Measurements from ENCODE around the gene CTIF.

Gene CTIF

DNA sequence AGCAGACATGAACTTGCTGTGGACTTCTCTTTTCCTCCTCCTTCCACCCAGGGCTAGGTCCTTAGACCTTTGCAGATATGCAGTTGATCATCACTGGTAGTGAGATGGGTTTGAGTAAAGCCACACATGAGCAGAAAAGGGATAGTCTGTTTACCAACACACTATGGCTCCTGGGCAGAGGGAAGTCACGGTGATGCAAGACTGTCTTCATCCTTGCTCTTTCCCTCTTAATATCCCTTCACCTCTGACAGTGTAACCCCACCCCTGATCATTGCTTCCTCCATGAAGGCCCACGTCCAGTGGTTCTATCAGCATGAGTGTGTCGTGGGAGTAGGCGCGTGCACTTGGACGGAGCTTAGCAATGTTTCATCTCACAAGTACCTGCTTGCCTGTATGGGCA, 223.2 kb downstream of the CTIF start:
- DNase-seq = no peak

DNA sequence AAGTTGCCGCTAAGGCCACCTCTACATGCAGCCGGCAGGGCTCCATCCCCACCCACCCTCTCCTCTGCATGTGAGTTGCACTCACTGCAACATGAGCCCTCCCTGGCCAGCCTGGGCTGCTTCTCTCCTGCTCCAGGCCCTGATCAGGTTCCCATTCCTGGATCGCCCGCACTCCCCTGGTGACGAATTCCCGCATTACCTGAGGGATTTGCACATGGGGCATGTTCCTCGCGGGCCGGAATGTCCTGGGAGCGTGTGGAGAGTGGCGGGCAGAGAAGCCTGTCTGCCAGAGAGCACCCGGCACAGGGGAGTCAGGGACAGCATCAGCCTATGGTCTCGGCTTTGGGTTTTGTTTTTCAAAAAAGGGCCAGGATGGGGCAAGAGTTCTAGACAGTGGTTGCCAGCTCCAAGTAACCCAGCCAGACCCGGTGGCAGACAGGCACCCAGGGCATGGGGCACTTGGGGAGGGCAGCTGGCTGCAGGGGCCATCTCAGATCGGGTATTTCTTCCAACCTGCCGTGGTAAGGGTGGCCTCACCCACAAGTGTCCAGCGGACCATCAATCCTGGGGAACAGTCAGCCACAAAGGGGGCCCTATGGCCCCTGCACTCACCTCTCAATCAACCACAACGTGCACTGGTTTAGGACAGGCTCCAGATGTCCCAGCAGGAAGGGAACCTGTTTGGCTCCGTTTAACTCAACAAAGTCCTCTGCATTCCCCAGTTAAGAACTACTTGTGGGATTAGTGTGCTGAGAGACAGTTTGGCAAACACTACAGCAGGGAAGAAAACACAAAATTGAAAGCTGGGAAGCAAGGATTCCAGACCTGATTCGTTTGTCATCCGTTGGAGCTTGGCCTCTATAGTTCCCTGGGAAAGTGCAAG, 224.2 kb downstream of the CTIF start:
- no peak for DNase-seq

DNA sequence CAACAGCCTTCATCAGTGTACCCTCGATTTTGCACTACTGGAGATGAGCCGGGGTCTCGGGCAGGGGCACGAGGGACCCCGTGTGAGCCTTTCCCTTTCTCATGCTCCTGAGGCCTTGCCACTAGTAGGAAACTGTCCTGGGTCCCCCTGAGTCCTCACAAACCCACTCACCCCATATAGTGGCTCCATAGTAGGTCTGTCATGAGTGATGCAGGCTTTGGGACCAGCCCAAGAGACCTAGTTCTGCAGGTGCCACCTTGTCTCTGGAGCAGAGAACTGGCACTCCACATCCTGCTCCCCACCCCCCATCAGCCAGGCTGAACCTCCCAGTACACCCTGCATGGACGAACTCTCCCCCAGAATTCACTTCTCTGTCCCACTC, 224.9 kb downstream of the CTIF start:
- no peak for DNase-seq

DNA sequence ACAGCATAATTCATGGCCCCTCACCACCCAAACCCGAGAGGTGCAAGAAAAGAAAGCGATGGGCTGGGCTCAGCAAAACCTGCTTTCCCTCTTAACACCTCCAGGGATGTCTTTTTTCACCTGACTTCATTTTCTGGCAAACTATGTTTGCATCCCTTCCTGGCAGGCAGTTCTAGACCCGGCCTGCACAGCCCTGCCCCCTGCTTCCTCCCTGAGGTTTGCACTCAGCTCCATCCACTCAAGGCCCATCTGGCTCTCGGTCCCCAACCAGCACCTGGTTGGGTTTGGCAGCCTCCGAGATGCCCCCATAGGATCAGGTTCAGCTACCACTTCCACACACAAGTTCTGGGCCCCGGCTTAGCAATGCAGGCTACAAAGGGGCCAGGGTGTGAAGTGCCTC, 226.2 kb downstream of the CTIF start:
- DNase-seq = no peak

DNA sequence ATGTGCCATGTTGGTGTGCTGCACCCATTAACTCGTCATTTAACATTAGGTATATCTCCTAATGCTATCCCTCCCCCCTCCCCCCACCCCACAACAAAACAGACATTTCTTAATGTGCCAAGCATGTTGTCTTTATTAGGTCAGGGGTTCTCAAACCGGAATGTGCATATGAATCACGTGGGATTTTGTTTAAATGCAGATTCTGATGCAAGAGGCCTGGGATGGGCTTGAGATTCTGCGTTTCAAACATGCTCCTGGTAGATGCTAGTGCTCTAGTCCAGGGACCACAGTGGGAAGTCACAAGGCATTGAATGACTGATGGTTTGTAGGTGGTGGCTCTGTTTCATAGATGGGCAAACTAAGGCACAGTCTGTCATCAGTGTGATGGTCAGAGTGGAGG, 227.2 kb downstream of the CTIF start:
- DNase-seq = no peak

DNA sequence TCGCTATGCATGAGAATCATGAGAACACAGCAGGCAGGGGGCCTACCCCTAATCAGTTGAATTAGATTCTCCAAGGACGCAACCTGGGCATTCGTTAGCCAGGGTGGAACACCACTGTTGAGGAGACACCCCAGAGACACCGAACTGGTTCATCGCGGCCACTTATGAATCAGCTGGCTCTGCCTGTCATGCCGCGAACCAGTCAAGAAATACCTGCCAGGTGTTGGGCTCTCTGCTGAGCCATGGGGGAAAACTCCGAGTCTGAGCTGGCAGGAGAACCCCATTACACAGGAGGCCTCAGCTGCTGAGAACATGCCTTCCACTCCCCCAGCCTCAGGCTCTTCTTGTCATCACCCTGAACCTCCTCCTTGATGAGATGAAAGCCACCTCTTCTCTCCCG, 227.7 kb downstream of the CTIF start:
- no peak for DNase-seq

DNA sequence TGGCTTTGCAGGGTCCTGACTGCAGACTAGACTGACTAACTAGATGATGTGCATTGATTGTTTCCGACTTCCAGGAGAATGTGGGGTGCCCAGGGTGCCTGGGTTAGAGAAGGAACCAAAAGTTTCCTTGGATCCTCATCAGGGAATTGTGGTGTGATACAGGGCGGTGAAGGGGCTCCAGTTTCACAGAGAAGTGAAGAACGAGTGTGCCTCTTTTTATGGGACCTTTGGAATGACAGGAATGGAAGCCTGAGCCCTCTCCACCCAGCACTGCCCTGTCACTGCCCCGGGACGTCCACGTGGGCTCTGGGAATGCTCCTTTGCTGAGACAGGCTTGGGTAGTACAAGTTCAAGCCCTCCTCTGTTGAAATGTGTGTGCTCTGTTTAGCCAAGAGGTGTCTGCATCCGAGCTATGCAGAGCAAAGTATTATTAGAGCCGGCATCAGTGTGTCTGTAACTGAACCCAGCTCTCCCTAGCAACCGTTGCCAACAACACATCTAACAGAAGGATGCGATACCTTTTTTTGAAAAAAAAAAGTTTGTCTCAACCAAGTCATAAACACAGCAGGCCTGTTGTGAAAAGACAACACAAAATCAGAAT, 228.4 kb downstream of the CTIF start:
- DNase-seq = no peak

DNA sequence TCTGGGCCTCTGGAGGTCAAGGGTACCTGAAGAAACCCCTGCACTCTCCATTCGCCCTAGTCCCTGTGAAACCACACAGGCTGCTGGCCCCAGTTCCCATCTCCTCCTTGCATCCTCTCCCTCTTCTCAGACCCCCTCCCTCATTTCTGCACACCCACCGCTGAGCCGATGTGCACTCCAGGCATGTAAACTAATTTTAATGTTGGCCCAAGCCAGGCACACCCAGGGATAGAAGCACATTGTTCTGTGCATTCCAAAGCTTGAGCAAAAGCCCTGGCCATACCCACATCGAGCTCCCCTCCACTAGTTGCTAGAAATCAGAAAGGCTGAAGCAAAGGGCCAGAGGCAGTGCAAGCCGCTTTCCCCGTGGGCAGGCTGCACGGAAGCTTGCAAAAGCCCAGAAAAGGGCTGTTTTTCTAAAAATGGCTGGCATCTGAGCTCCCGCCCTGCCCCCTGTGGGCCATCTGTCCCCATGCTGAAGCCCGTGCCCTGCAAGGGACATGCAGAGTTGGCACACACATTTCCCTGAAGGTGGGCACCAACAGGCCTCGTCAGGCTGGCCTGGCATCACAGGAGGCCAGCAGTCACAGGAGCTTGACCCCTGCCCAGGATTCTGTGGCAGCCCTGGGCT, 230.3 kb downstream of the CTIF start:
- no peak for DNase-seq

DNA sequence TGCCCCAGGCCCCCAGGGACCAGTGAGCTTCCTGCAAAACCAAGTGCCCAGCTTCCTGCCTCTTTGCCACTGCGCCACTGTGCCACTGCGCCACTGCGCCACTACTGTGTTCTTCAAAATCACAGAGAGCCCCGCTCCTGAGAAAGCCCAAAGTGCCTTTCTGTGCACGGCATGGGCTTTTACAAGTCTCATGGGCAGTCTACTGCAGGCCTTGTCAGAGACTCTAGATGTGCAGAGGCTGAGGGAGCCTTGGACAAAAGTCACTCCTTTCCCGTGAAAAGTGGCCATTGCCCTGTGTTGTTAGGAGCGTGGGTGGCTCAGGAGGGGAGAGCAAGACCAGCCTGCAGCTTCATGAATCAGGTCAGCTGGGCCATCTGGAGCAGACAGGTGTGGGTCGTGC, 231.4 kb downstream of the CTIF start:
- no peak for DNase-seq

DNA sequence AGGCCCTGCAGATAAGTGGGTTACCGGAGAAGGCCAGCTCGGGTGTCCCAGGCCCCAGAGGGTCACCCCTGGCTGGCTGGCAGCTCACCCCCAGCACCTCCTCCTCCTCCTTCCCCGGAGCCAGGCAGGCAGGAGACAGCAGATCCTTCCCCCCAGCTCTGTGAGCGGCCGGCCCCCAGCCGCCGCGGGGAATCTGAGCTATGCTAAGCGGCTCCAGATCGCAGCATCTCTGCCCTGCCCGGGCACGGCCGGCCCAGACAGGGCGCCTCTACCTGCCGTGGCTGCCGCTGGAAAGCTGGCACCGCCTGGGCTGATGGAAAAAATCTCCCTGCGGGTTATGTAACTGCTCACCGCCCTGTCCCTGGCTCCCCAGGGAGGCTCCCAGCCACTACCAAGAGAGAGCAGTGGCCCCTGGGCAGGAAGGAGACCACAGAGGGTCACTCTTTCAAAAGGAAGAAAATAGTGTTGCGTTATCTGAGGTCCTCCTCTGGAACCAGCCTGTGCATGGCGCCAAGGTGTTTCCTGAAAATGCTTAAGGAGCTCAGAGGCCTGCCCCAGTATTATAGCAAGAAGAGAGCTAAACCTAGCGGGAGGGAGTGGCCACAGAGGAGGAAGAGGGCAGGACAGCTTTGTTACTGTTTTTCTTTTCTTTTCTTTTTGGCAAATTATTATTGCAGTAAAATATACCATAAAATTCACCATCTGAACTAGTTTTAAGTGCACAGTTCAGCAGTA, 233.0 kb downstream of the CTIF start:
- no peak for DNase-seq

DNA sequence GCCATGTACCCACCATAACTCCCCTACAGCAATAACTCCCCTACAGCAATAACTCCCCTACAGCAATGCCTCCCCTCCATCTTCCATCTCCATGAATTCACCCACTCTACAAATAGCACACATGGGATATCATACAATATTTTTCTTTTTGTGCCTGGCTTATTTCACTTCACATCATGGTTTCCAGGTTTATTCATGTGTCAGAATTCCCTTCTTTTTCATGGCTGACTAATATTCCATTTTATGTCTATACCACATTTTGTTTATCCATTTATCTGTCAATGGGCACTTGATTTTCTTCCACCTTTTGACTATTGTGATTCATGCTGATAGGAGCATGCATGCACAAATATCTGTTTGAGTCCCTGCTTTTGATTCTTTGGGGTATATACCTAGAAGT, 233.6 kb downstream of the CTIF start:
- no peak for DNase-seq

DNA sequence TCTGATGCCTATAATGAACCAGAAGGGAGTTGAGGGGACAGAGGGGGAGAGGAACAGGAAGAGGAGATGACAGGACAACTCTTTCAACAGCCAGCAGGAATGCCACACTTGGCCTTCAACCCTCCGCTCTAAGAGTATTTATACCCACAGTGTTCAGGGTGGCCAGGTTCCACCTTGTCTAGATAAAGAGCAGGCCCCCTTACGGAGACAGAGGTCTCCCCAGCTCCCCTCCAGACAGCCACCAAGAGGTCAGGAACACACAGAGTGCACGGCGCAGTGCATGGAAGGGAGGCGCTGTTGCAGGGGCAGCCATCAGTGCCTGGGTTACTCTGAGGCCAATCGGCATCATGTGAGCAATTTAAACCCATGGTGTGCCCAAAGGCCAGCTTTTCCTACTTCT, 235.0 kb downstream of the CTIF start:
- DNase-seq = no peak

DNA sequence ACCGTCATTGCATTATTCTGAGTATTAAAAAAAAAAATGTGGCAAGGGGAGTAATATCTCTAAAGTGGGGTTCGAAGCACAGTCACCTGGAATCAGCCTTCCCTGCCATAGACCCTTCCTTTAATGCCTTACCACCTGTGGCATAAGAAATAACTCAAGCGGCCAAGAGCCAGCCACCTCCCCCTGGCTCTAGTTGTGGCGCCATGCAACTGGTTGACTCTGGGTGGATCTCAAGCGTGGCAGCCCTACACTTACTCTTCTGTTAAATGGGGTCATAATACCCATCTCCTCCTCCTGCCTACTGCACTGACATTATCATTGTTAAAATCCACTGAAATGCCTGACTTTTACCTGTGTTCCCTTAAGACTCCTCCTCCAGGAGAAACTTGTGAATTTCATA, 236.1 kb downstream of the CTIF start:
- DNase-seq = no peak

DNA sequence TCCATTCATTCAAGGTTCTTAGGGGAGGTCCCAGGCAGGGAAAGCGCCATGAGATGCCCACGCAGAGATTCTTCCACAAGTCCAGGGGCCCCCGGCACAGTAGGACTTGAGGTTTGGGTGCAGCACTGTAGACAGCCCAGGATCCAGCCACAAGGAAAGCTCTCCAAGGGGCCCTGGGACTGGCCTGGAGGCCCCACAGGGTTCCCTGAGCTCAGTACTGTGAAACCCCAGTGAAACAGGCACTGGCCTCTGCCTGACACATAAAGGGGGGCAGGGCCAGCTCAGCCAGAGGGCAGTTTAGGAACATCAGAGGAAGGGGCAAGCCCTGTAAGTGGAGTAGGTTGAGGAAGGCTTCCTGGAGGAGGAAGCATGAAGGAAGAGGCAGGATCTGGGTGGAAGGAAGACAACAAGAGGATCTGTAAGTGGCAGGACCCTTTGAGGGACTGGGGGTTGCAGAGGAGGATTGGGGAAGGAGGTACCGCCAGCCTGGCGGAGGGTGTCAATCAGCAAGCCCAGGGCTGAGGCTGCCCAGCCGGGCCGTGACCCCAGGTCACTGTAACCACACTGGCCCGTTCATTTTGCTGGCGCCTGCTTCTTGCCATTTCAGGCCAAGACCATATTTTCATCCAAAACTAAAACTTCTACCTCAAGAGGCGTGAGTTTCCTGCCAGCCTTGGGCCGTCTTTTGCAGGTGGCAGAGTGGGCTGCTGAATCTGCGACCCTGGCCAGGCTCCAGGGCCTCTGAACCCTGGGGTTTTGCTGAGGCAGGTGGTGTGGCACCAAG, 236.7 kb downstream of the CTIF start:
- DNase-seq = no peak

DNA sequence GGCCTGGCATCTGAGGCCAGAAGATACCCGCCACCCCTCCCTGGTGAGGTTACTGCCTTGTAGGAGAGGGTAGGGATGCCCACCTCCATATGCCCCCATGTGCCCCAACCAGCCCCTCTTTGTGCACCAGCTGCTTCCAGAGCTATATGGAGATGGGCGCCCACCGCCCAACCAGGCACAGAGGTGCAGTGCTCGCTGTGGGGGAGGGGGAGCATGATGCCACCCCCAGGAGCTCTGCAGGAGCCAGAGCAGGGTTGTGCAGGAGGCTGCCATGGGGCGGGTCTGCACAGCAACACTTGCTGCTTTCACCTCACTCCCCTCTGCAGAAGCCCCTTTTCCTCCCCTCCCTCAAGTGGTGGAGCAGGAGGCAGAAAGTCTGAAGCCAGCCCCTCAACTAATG, 237.3 kb downstream of the CTIF start:
- no peak for DNase-seq

DNA sequence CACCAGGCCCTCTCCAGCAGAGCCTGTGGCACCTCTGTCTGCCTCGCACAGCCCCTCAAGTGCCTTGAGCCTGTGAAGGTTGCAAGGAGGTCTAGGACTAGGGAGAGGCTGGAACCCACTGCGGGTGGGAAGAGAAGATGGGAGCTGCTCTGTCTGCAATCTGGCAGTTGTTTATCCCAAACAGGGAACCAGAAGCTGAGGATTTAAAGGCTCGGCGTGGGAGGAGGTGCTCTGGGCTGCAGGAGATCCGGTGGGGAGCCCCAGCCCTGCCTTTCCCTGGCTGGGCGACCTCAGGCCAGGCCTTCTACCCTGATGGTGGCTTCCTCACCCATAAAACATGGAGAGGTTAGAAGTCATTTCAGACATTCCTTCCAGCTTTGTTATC, 237.8 kb downstream of the CTIF start:
- no peak for DNase-seq

DNA sequence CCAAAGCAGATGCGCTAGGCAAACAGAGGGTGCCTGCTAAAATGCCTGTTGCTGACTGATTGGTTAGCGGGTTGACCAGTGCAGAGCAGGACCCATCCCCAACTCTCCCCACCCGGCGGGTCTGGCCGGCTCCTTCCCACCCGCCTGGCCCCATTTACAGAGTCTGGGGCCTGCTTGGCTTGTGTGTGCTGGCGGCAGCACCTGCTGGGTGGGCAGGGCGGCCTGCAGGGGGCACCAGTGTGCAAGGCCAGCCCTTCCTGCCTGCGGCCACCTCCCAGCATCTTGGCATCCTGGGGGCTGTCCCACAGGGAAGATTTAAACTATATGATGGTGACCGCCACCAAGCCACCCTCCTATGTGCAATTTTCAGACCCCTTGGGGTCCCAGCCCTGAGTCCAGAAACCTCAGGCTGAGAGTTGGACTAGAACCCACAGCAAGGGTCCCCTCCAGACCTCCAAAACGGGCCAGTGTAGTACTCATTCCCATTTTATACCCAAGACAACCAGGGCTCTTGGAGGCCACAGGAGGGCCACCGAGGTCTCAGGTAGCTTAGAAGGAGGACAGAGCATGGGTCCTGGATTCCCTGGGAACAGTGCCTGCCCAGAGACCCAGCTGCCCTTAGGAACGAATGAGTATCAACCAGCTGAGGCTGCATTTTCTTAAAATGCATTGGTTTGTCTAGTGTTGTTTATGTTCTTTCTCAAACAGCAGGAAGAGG, 238.4 kb downstream of the CTIF start:
- DNase-seq = no peak

DNA sequence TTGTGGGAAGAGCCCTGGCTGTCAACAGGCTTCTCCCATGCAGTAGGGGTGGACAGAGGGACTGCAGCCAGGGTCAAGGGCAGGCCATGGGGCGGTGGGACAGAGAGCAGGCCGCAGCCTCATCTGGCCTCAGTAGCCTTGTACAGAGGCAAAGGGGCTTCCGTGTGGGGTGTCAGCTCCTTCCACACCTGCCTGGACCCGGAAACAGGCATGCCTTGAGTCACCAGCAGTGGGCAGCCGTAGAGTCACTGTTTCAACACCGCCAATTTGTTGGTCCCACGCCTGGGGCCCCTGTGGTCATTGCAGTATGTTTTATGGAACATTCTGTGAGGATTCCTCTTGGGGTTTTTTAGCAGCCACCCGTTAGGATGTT, 238.9 kb downstream of the CTIF start:
- no peak for DNase-seq

DNA sequence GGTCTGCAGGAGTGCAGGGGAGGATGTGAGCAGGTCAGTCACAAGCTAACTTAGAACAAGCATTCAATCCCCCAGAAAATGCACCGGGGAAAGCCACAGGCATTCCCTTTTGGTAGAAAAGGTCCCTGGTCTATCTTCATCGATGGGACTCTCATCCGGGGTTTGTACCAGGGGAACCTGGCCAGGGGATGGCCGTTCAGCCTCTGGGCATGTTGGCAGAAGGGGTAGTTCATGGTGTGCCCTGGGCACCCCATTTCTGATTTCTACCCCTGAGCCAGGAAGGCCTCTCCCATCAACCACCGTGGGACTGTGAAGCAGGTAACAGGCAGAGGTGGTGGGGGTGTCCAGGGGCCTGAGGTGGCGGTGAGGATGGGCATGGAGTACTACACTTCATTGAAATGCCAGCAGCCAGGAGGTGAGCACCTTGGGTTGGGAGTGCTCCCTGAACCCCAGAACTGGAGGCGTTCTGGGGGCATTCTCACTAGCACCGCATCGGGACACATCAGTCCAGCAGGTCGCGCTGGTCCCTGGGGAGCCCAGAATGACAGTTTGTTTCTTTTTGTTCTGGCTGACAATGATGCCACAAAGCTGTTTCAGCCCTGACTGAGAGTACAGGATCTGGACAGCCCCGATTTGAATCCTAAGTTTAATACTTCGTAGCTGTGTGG, 239.6 kb downstream of the CTIF start:
- DNase-seq = no peak

DNA sequence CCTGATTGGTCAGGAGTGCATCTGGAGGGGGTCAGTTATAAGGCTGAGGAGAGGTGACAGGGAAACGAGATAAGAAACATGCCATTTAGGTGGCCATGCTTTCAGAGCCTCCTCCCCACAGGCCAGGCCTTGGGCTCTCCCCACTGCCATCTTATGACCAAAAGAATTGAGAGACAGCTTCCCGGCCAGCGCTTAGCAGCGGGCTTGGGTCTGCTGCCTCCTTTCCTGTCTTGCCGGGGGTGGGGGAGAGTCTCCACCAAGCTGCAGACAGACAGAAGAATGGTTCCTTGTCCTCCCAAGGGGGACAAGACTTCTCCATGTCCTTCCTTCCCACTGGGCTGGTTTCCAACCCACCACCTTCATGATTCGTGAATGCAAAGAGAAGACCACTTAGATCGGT, 240.6 kb downstream of the CTIF start:
- DNase-seq = no peak

DNA sequence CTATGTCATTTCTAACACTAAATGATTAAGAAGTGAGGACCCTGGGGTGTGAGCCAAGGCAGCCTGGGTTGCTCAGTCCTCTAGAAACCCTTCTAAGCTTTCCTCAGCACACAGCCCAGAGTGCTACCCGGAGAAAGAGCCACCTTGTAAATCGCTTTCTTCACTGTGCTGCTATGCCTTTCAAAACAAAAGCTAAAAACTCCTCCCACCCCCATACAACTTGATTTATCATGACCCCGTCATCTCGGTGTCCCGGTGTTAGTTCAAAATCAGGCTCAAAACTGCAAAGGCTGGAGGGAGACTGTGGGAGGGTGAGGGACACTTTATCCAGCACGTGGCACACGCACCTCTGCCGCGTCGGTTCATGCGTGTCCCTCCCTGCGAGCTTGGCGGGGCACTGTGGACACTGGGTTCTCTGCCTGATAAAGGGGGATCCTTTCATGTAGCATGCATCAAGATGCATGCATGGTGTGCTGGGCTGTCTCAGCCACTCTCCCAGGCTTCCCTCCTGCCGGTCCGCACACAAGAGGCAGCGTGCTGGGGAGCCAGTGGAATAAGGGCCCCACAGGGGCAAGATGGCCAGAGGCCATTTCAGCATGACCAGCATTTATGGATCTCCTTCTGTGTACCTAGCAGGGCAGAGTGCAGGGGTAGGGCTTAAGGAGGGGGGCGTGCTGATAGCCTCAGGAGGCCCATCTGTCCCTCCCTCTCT, 241.5 kb downstream of the CTIF start:
- DNase-seq = no peak

Measured in KG1 (cell line).